ENCODE results near the gene BCL11B. TPM values are rescaled to one million over a fixed set of nuclear protein-coding genes. Genes with fewer than 3 reads are reported as not detected.

Gene BCL11B
- total RNA-seq, 1 experiment from 2014 or later = 80.6 TPM

GRCh38 chr14:99177046-99177655 lies 94.8 kb downstream of the BCL11B start:
- intact Hi-C loops (cut with micrococcal nuclease; ENCODE audit: unreplicated experiment) = no loop called here
- TF ChIP-seq EZH2 (IDR thresholded peaks at IDR 0.05; ENCODE audit: borderline replicate concordance, low read depth, low read length, poor library complexity, severe bottlenecking) (no peak), CTCF (conservative IDR thresholded peaks at IDR 0.05; ENCODE audit: low read depth, low read length) (no peak)
- Histone ChIP-seq H3K27me3 (replicated peaks; ENCODE audit: insufficient read depth, low read depth, low read length, poor library complexity) (no peaks in the 10 kb centered on the region), H3K9me3 (ENCODE audit: low read depth, low read length, poor library complexity, severe bottlenecking) (no peaks in the 10 kb centered on the region), H3K4me1 (ENCODE audit: insufficient read depth, low read length, poor library complexity, severe bottlenecking) (peaks cover 23% of the 10 kb centered on the region), H3K4me3 (ENCODE audit: low read depth, low read length, poor library complexity, severe bottlenecking) (no peak overlapping the region), H3K27ac (ENCODE audit: low read depth, low read length, poor library complexity, severe bottlenecking) (no peak overlapping the region), H3K36me3 (ENCODE audit: insufficient read depth, low read length, poor library complexity, severe bottlenecking) (peaks cover 55% of the 10 kb centered on the region)
- ChIA-PET CTCF (no interaction called here), POLR2A (ENCODE audit: low non-redundant PET) (no interaction called here)
- no peak for DNase-seq (ENCODE audit: low spot score)
- no TSS peak for BruUV-seq (replicated peaks)

- H3K36me3 ChIP-seq (ENCODE audit: insufficient read depth, low read length, poor library complexity, severe bottlenecking) = peaks cover 63% of the 10 kb centered on the region
- ChIA-PET CTCF (no interaction called here), POLR2A (ENCODE audit: low non-redundant PET) (no interaction called here)
- no peak for DNase-seq (ENCODE audit: low spot score)
- H3K27ac ChIP-seq (ENCODE audit: low read depth, low read length, poor library complexity, severe bottlenecking) = no peak overlapping the region
- H3K9me3 ChIP-seq (ENCODE audit: low read depth, low read length, poor library complexity, severe bottlenecking) = no peaks in the 10 kb centered on the region
- peaks cover 19% of the 10 kb centered on the region for H3K4me1 ChIP-seq (ENCODE audit: insufficient read depth, low read length, poor library complexity, severe bottlenecking)
- intact Hi-C loops (cut with micrococcal nuclease; ENCODE audit: unreplicated experiment) = no loop called here
- no TSS peak for BruUV-seq (replicated peaks)
- TF ChIP-seq EZH2 (IDR thresholded peaks at IDR 0.05; ENCODE audit: borderline replicate concordance, low read depth, low read length, poor library complexity, severe bottlenecking) (no peak), CTCF (conservative IDR thresholded peaks at IDR 0.05; ENCODE audit: low read depth, low read length) (no peak)
- no peak overlapping the region for H3K4me3 ChIP-seq (ENCODE audit: low read depth, low read length, poor library complexity, severe bottlenecking)
- no peaks in the 10 kb centered on the region for H3K27me3 ChIP-seq (replicated peaks; ENCODE audit: insufficient read depth, low read depth, low read length, poor library complexity)
Observed at GRCh38 chr14:99176156-99176945, 95.6 kb downstream of the BCL11B start.

- Histone ChIP-seq H3K36me3 (ENCODE audit: insufficient read depth, low read length, poor library complexity, severe bottlenecking) (peaks cover 71% of the 10 kb centered on the region), H3K4me1 (ENCODE audit: insufficient read depth, low read length, poor library complexity, severe bottlenecking) (peaks cover 18% of the 10 kb centered on the region), H3K27ac (ENCODE audit: low read depth, low read length, poor library complexity, severe bottlenecking) (no peak overlapping the region), H3K27me3 (replicated peaks; ENCODE audit: insufficient read depth, low read depth, low read length, poor library complexity) (no peaks in the 10 kb centered on the region), H3K4me3 (ENCODE audit: low read depth, low read length, poor library complexity, severe bottlenecking) (no peak overlapping the region), H3K9me3 (ENCODE audit: low read depth, low read length, poor library complexity, severe bottlenecking) (no peaks in the 10 kb centered on the region)
- CTCF ChIA-PET = no interaction called here
- intact Hi-C loops (cut with micrococcal nuclease; ENCODE audit: unreplicated experiment) = no loop called here
- TF ChIP-seq CTCF (conservative IDR thresholded peaks at IDR 0.05; ENCODE audit: low read depth, low read length) (no peak), EZH2 (IDR thresholded peaks at IDR 0.05; ENCODE audit: borderline replicate concordance, low read depth, low read length, poor library complexity, severe bottlenecking) (no peak)
- no peak for DNase-seq (ENCODE audit: low spot score)
- BruUV-seq (replicated peaks) = no TSS peak
- POLR2A ChIA-PET (ENCODE audit: low non-redundant PET) = no interaction called here
Observed at GRCh38 chr14:99175331-99176155, 96.5 kb downstream of the BCL11B start.

All from A673 (cell line).